AG20443 (cell line): ENCODE results near the gene AKR1C4.

ENCODE experiments used
- DNase-seq: peaks from one replicate; pipeline ENCODE4 v3.0.0; 2012; ENCODE audit warnings: low spot score, mixed read lengths

Gene AKR1C4

GRCh38 chr10:5266804-5267203 is 70.2 kb downstream of the AKR1C4 start:
- DNase-seq, result no peak

- DNase-seq, result no peak
Measured at GRCh38 chr10:5268234-5268633, 71.6 kb downstream of the AKR1C4 start.
